SU-DHL-6 (cell line): ENCODE measurements around the gene STK38.

Experiments used
- H2AFZ ChIP-seq: fragments of 200-600 bp; sonication (generic); 2 replicates; pipeline ENCODE4 v1.6.1; 2014; ENCODE audit warnings: low read depth, mild to moderate bottlenecking, moderate library complexity, mixed read lengths, antibody characterized with exemption, low read length; ENCODE audit not compliant: severe bottlenecking
- H3F3A ChIP-seq: fragments of 200-600 bp; shearing (Covaris generic); 2 replicates; pipeline ENCODE4 v1.6.0; 2016; ENCODE audit warnings: antibody characterized with exemption, mild to moderate bottlenecking; ENCODE audit not compliant: insufficient read depth
- H3K27ac ChIP-seq: fragments of 200-600 bp; sonication (generic); 2 replicates; pipeline ENCODE4 v1.5.1; 2016; ENCODE audit warnings: low read depth, mild to moderate bottlenecking, low read length, moderate library complexity, mixed read lengths
- H3K27me3 ChIP-seq: fragments of 200-600 bp; sonication (generic), shearing (Covaris generic); 2 replicates; pipeline ENCODE4 v1.6.0; 2014; ENCODE audit warnings: mild to moderate bottlenecking, low read length
- H3K36me3 ChIP-seq: fragments of 200-600 bp; sonication (generic); 2 replicates; pipeline ENCODE4 v1.6.1; 2014; ENCODE audit warnings: mild to moderate bottlenecking, low read length, mixed read lengths
- H3K4me2 ChIP-seq: fragments of 300-600, 200-600 bp; shearing (Covaris generic), sonication (generic); 2 replicates; pipeline ENCODE4 v1.6.0; 2014; ENCODE audit warnings: low read length, low read depth, mild to moderate bottlenecking; ENCODE audit not compliant: poor library complexity, severe bottlenecking
- H3K4me3 ChIP-seq: fragments of 200-600 bp; sonication (generic); 2 replicates; pipeline ENCODE4 v1.5.1; 2014; ENCODE audit warnings: antibody characterized with exemption, low read length, mild to moderate bottlenecking, mixed read lengths; ENCODE audit not compliant: insufficient read depth, poor library complexity, severe bottlenecking
- H3K79me2 ChIP-seq: fragments of 200-600 bp; sonication (generic); 2 replicates; pipeline ENCODE4 v1.6.1; 2014; ENCODE audit warnings: mild to moderate bottlenecking, low read length, moderate library complexity; ENCODE audit not compliant: insufficient read depth
- H3K9ac ChIP-seq: fragments of 200-600 bp; sonication (generic); 2 replicates; pipeline ENCODE4 v1.7.0; 2014; ENCODE audit warnings: mild to moderate bottlenecking, low read length
- H3K9me2 ChIP-seq: fragments of 200-600 bp; sonication (generic); replicated peaks from 2 replicates; pipeline ENCODE4 v1.6.1; 2014; ENCODE audit warnings: low read length; ENCODE audit not compliant: insufficient read depth
- H3K9me3 ChIP-seq: fragments of 200-600 bp; sonication (generic); 2 replicates; pipeline ENCODE4 v1.6.1; 2014; ENCODE audit warnings: low read length, mixed read lengths; ENCODE audit not compliant: insufficient read depth
- H4K20me1 ChIP-seq: fragments of 200-600 bp; sonication (generic); 2 replicates; pipeline ENCODE4 v1.6.1; 2014; ENCODE audit warnings: low read depth, mild to moderate bottlenecking, antibody characterized with exemption, low read length, moderate library complexity, mixed read lengths
- CTCF ChIP-seq: fragments of 200-600 bp; sonication (generic); IDR thresholded peaks from one replicate; pipeline ENCODE4 v1.5.1; 2017; ENCODE audit warnings: antibody characterized with exemption, mild to moderate bottlenecking, low read length, moderate library complexity; ENCODE audit not compliant: insufficient read depth, poor library complexity, severe bottlenecking
- EZH2phosphoT487 ChIP-seq: fragments of 200-600 bp; sonication (generic), shearing (Covaris generic); conservative IDR thresholded peaks from 2 replicates; pipeline ENCODE4 v1.6.1; 2018; ENCODE audit warnings: mild to moderate bottlenecking, antibody characterized with exemption, low read length, moderate library complexity, mixed read lengths

Gene STK38

GRCh38 chr6:36504181-36504580, 43.1 kb downstream of the STK38 start:
- Histone ChIP-seq H3K27me3 (no peaks in the 10 kb centered on the region), H3K36me3 (peaks cover 22% of the 10 kb centered on the region; the same call in 1 of the 2 replicates), H3K9ac (no peak overlapping the region), H3K9me3 (no peaks in the 10 kb centered on the region), H3K9me2 (no peaks in the 10 kb centered on the region), H3K79me2 (no peaks in the 10 kb centered on the region), H2AFZ (no peak overlapping the region), H3K4me2 (no peak overlapping the region), H3K4me3 (no peak overlapping the region), H3K27ac (no peak overlapping the region), H4K20me1 (no peaks in the 10 kb centered on the region), H3F3A (no peaks in the 10 kb centered on the region)
- no peak for TF ChIP-seq CTCF
- no peak for TF ChIP-seq EZH2phosphoT487

GRCh38 chr6:36501686-36502085, 45.6 kb downstream of the STK38 start:
- Histone ChIP-seq H3F3A (no peaks in the 10 kb centered on the region; the same call in 1 of the 2 replicates), H3K79me2 (no peaks in the 10 kb centered on the region), H3K27ac (no peak overlapping the region), H3K9me2 (no peaks in the 10 kb centered on the region), H3K27me3 (no peaks in the 10 kb centered on the region), H3K9me3 (no peaks in the 10 kb centered on the region), H3K4me3 (no peak overlapping the region), H3K4me2 (no peak overlapping the region), H3K9ac (no peak overlapping the region), H4K20me1 (no peaks in the 10 kb centered on the region), H3K36me3 (peaks cover 32% of the 10 kb centered on the region), H2AFZ (no peak overlapping the region)
- TF ChIP-seq EZH2phosphoT487 (no peak), CTCF (no peak)

- Histone ChIP-seq H3K9me2 (no peaks in the 10 kb centered on the region), H3F3A (no peaks in the 10 kb centered on the region; the same call in 1 of the 2 replicates), H4K20me1 (no peaks in the 10 kb centered on the region), H2AFZ (no peak overlapping the region), H3K9ac (no peak overlapping the region), H3K79me2 (no peaks in the 10 kb centered on the region), H3K4me3 (no peak overlapping the region), H3K36me3 (peaks cover 33% of the 10 kb centered on the region), H3K9me3 (no peaks in the 10 kb centered on the region), H3K27ac (no peak overlapping the region), H3K27me3 (no peaks in the 10 kb centered on the region), H3K4me2 (no peak overlapping the region)
- TF ChIP-seq CTCF (no peak), EZH2phosphoT487 (no peak)
Observed at GRCh38 chr6:36499918-36500317, 47.4 kb downstream of the STK38 start.

GRCh38 chr6:36495086-36495485, 52.2 kb downstream of the STK38 start:
- no peak overlapping the region for H2AFZ ChIP-seq
- peaks cover 20% of the 10 kb centered on the region for H3K36me3 ChIP-seq
- H3K4me2 ChIP-seq = no peak overlapping the region
- no peaks in the 10 kb centered on the region for H3K79me2 ChIP-seq
- no peak overlapping the region for H3K4me3 ChIP-seq
- H3K9me2 ChIP-seq = no peaks in the 10 kb centered on the region
- H3K9me3 ChIP-seq = no peaks in the 10 kb centered on the region
- no peak overlapping the region for H3K9ac ChIP-seq
- peaks cover 24% of the 10 kb centered on the region for H3F3A ChIP-seq
- no peaks in the 10 kb centered on the region for H4K20me1 ChIP-seq
- TF ChIP-seq EZH2phosphoT487 = no peak
- TF ChIP-seq CTCF = no peak
- no peaks in the 10 kb centered on the region for H3K27me3 ChIP-seq
- no peak overlapping the region for H3K27ac ChIP-seq
